Astrocyte (in vitro differentiated cells and primary cell): Measurements from ENCODE around the gene KYNU.

Experiments
- CTCF ChIP-seq: IDR thresholded peaks from 2 replicates; pipeline ENCODE4 v1.5.1; 2011; ENCODE audit warnings: low read depth, mild to moderate bottlenecking, inconsistent platforms, low read length, moderate library complexity; ENCODE audit not compliant: insufficient read depth
- EZH2 ChIP-seq: IDR thresholded peaks from 2 replicates; pipeline ENCODE4 v1.6.1; 2012; ENCODE audit warnings: mild to moderate bottlenecking, low read length, inconsistent platforms; ENCODE audit not compliant: insufficient read depth

DNA sequence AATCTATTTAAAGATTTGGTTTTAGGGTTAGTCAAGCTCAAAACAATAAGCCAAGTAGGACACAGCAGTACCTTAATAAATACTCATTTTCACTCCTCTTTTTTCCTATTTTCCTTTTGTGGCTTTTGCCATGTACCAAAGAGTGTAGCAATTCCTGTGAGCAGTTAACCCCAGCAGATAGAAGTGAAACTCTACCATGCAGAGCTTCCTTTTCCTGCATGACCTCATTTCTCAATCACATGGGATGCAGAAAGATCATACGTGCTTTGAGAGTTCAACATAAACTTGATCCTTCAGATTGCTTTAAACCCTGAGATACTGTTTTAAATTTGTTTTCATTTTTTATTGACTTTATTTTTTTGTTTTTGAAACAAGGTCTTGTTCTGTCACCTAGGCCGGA lies 152.7 kb downstream of the KYNU start:
- TF ChIP-seq CTCF (no peak), EZH2 (no peak)
